Measurements from ENCODE around the gene ATAD2B. TPM values are rescaled to one million over a fixed set of nuclear protein-coding genes. Genes with fewer than 3 reads are reported as not detected.
"Not testable (repeated sequence)": the region's sequence is repeated elsewhere in the genome, so short reads cannot be mapped to it uniquely, and the experiment has no call there.

Gene ATAD2B
- total and polyA plus RNA-seq, 2 of the 4 experiments (the other 2 are of a cell fraction), result 1.5 to 5.0 TPM

- CTCF ChIA-PET; in situ Hi-C loops (cut with MboI; ENCODE audit: low sequenced_read_pairs); POLR2A ChIA-PET (ENCODE audit: unreplicated experiment): not testable (repeated sequence)
Observed at GRCh38 chr2:23736783-23737182, 190.1 kb downstream of the ATAD2B start.

More at GRCh38 chr2:23736783-23737182, 190.1 kb downstream of the ATAD2B start:
- H3K23ac ChIP-seq (ENCODE audit: low read depth, low read length); H2BK5ac ChIP-seq (ENCODE audit: low read depth, low read length, poor library complexity, severe bottlenecking); dilution Hi-C loops (cut with HindIII; ENCODE audit: low sequenced_read_pairs, unreplicated experiment); H3K56ac ChIP-seq (ENCODE audit: extremely low read depth, insufficient read depth, low read length); H2AK5ac ChIP-seq (ENCODE audit: low read depth, low read length); H2AFZ ChIP-seq (replicated peaks; ENCODE audit: low read length, poor library complexity); H4K8ac ChIP-seq (ENCODE audit: low read depth in 2 of 2, low read length in 2 of 2); H4K5ac ChIP-seq (ENCODE audit: low read depth, low read length); H3K27ac ChIP-seq (ENCODE audit: insufficient read depth, low read length); H3K18ac ChIP-seq (ENCODE audit: low read depth, low read length); H3K14ac ChIP-seq (replicated peaks; ENCODE audit: low read depth, low read length); H3K9me3 ChIP-seq (ENCODE audit: control insufficient read depth, insufficient read depth, low read length); H3K4ac ChIP-seq (ENCODE audit: low read depth, low read length); H4K91ac ChIP-seq (ENCODE audit: insufficient read depth, low read depth, low read length); H4K20me1 ChIP-seq (ENCODE audit: insufficient read depth, low read length); BruUV-seq (replicated peaks); H3K79me1 ChIP-seq (ENCODE audit: low read depth in 1 of 2, low read length in 2 of 2); intact Hi-C loops (cut with micrococcal nuclease); ATAC-seq (ENCODE audit: low read depth); H3K9ac ChIP-seq (ENCODE audit: low read depth, low read length); H3K4me3 ChIP-seq (ENCODE audit: insufficient read depth, low read depth, low read length); H2AK9ac ChIP-seq (replicated peaks; ENCODE audit: low read depth, low read length, poor library complexity); H2BK15ac ChIP-seq (ENCODE audit: low read depth, low read length); H3K9me1 ChIP-seq (ENCODE audit: insufficient read depth, low read length); H3K36me3 ChIP-seq (ENCODE audit: control insufficient read depth, insufficient read depth, low read length); DNase-seq; H3K27me3 ChIP-seq (ENCODE audit: control insufficient read depth, insufficient read depth, low read length); H2BK20ac ChIP-seq (ENCODE audit: low read depth, low read length); H3K4me2 ChIP-seq (ENCODE audit: low read depth, low read length); H2BK120ac ChIP-seq (ENCODE audit: low read depth, low read length); H3K4me1 ChIP-seq (ENCODE audit: control insufficient read depth, insufficient read depth, low read length): not testable (repeated sequence)
- 100% methylated on average over 1 of the region's 9 CpGs; no CpG with 5 or more reads in 1 of the 2 experiments for WGBS, 2 experiments (ENCODE audit: extremely low coverage in 2 of 2, insufficient read length in 1 of 2)
